GM19035 (cell line): ENCODE measurements around the gene VSIG10.
"Not testable (repeated sequence)": the region's sequence is repeated elsewhere in the genome, so short reads cannot be mapped to it uniquely, and the experiment has no call there.

Source experiments
- ATAC-seq: cut with Tn5 transposase; IDR thresholded peaks from one replicate; pipeline ENCODE4 v1.9.1; 2021; ENCODE audit not compliant: unreplicated experiment

Gene VSIG10

GRCh38 chr12:118107694-118108093, 3.9 kb upstream of the VSIG10 start:
- ATAC-seq: no peak

GRCh38 chr12:118107011-118107410, 3.2 kb upstream of the VSIG10 start:
- ATAC-seq: no peak

GRCh38 chr12:118103201-118103600, 610 bp downstream of the VSIG10 start:
- no peak for ATAC-seq

- no peak for ATAC-seq
Observed at GRCh38 chr12:118102609-118103008, 1.2 kb downstream of the VSIG10 start.

- ATAC-seq: no peak
Observed at GRCh38 chr12:118102070-118102469, 1.7 kb downstream of the VSIG10 start.

- no peak for ATAC-seq
Observed at GRCh38 chr12:118101051-118101450, 2.8 kb downstream of the VSIG10 start.

GRCh38 chr12:118098911-118099671, 4.7 kb downstream of the VSIG10 start:
- no peak for ATAC-seq

GRCh38 chr12:118098401-118098800, 5.4 kb downstream of the VSIG10 start:
- no peak for ATAC-seq

GRCh38 chr12:118094039-118094438, 9.8 kb downstream of the VSIG10 start:
- ATAC-seq: no peak

- no peak for ATAC-seq
Observed at GRCh38 chr12:118089782-118090181, 14.0 kb downstream of the VSIG10 start.

- no peak for ATAC-seq
Observed at GRCh38 chr12:118082161-118082560, 21.6 kb downstream of the VSIG10 start.

- not testable (repeated sequence) for ATAC-seq
Observed at GRCh38 chr12:118081521-118081920, 22.3 kb downstream of the VSIG10 start.

- ATAC-seq: no peak
Observed at GRCh38 chr12:118073768-118074167, 30.0 kb downstream of the VSIG10 start.

- ATAC-seq: no peak
Observed at GRCh38 chr12:118070650-118071049, 33.2 kb downstream of the VSIG10 start.

- ATAC-seq: no peak
Observed at GRCh38 chr12:118068445-118068844, 35.4 kb downstream of the VSIG10 start.

- ATAC-seq: no peak
Observed at GRCh38 chr12:118065380-118065779, 38.4 kb downstream of the VSIG10 start.

- no peak for ATAC-seq
Observed at GRCh38 chr12:118064608-118065007, 39.2 kb downstream of the VSIG10 start.

GRCh38 chr12:118063576-118064391, 40.0 kb downstream of the VSIG10 start:
- no peak for ATAC-seq

GRCh38 chr12:118061873-118062843, 41.7 kb downstream of the VSIG10 start:
- no peak for ATAC-seq

- peak; percentile 42 for ATAC-seq
Observed at GRCh38 chr12:118061011-118061872, 42.6 kb downstream of the VSIG10 start, which contains the start of gene WSB2. Gene WSB2 (minus strand): TSS chr12:118061179. CDS start chr12:118061048, 131 bp downstream.
